Thoracic aorta (tissue), 2 donors: ENCODE measurements around the gene TNFAIP8. TPM values are rescaled to one million over a fixed set of nuclear protein-coding genes. Genes with fewer than 3 reads are reported as not detected.

Experiments
- ATAC-seq: fragments of 150-250 bp; one replicate; pipeline ENCODE4 v1.8.0; 2017; ENCODE audit warnings: low read depth; ENCODE audit not compliant: insufficient number of reproducible peaks, low FRiP score
- DNase-seq: peaks from one replicate; pipeline ENCODE4 v3.0.0-alpha.2; 2020; ENCODE audit warnings: low spot score
- H3K27ac ChIP-seq, 2 donors: fragments of 200-600 bp; sonication (generic); 1 replicate in 1 of 2; 2 replicates in 1 of 2; pipeline ENCODE4 v1.5.1; 2016; ENCODE audit warnings: mild to moderate bottlenecking in 2 of 2, moderate library complexity in 2 of 2
- H3K27me3 ChIP-seq: fragments of 200-600 bp; sonication (generic); replicated peaks from 2 replicates; pipeline ENCODE4 v1.6.0; 2016; ENCODE audit warnings: mild to moderate bottlenecking; ENCODE audit not compliant: insufficient read depth
- H3K36me3 ChIP-seq: fragments of 200-600 bp; sonication (generic); one replicate; pipeline ENCODE4 v1.5.1; 2016
- H3K4me1 ChIP-seq, 2 donors: fragments of 200-600 bp; sonication (generic); 1 replicate in 1 of 2; 2 replicates in 1 of 2; pipeline versions ENCODE4 v1.5.1 to v1.6.0; 2016; ENCODE audit warnings: low read depth in 2 of 2, mild to moderate bottlenecking in 1 of 2; ENCODE audit not compliant: control insufficient read depth in 1 of 2
- H3K4me3 ChIP-seq: fragments of 200-600 bp; sonication (generic); 2 replicates; pipeline ENCODE4 v1.5.1; 2016; ENCODE audit warnings: mild to moderate bottlenecking
- H3K9me3 ChIP-seq: fragments of 200-600 bp; sonication (generic); 2 replicates; pipeline ENCODE4 v1.5.1; 2016
- CTCF ChIP-seq: fragments of 200-600 bp; sonication (generic); IDR thresholded peaks from one replicate; pipeline ENCODE4 v1.5.1; 2019; ENCODE audit warnings: antibody characterized with exemption
- total RNA-seq, 2 donors: library from RNA; depleted of rRNA; stranded (reverse); fragments of >200 nt; gene quantifications; one replicate each; pipeline versions ENCODE4 v1.1.0 to v1.2.3, GENCODE V29; 2016

Gene TNFAIP8
- total RNA-seq, 2 donors from 2014 or later: 16.8 to 34.1 TPM

GRCh38 chr5:119358530-119358900, 2.7 kb downstream of the TNFAIP8 start:
- no peaks in the 10 kb centered on the region for H3K36me3 ChIP-seq
- H3K27ac ChIP-seq: no peak overlapping the region
- no peak for TF ChIP-seq CTCF
- ATAC-seq: no peak
- no peak overlapping the region for H3K4me3 ChIP-seq
- no peaks in the 10 kb centered on the region for H3K9me3 ChIP-seq
- DNase-seq: no peak
- no peaks in the 10 kb centered on the region for H3K27me3 ChIP-seq
- H3K4me1 ChIP-seq: peaks cover 10 to 32% of the 10 kb centered on the region in 2 donors

GRCh38 chr5:119358901-119359603, 3.2 kb downstream of the TNFAIP8 start:
- Histone ChIP-seq H3K27me3 (no peaks in the 10 kb centered on the region), H3K9me3 (no peaks in the 10 kb centered on the region), H3K4me3 (no peak overlapping the region), H3K27ac (no peak overlapping the region), H3K4me1 (peaks cover 10 to 32% of the 10 kb centered on the region in 2 donors), H3K36me3 (no peaks in the 10 kb centered on the region)
- DNase-seq (no peak), ATAC-seq (no peak)
- no peak for TF ChIP-seq CTCF

- Histone ChIP-seq H3K27me3 (no peaks in the 10 kb centered on the region), H3K4me1 (peaks cover 8 to 30% of the 10 kb centered on the region in 2 donors), H3K9me3 (no peaks in the 10 kb centered on the region), H3K27ac (no peak overlapping the region), H3K4me3 (no peak overlapping the region), H3K36me3 (no peaks in the 10 kb centered on the region)
- ATAC-seq: no peak
- TF ChIP-seq CTCF: no peak
- no peak for DNase-seq
Measured at GRCh38 chr5:119359737-119360413, 4.1 kb downstream of the TNFAIP8 start.

GRCh38 chr5:119360905-119361593, 5.2 kb downstream of the TNFAIP8 start:
- no peak overlapping the region for H3K27ac ChIP-seq
- no peak overlapping the region for H3K4me3 ChIP-seq
- H3K4me1 ChIP-seq: peaks cover 8 to 32% of the 10 kb centered on the region in 2 donors
- TF ChIP-seq CTCF: no peak
- no peak for ATAC-seq
- no peaks in the 10 kb centered on the region for H3K9me3 ChIP-seq
- no peaks in the 10 kb centered on the region for H3K36me3 ChIP-seq
- DNase-seq: no peak
- H3K27me3 ChIP-seq: no peaks in the 10 kb centered on the region

- H3K9me3 ChIP-seq: no peaks in the 10 kb centered on the region
- no peaks in the 10 kb centered on the region for H3K27me3 ChIP-seq
- no peak overlapping the region for H3K4me3 ChIP-seq
- H3K27ac ChIP-seq: peak overlapping the region in 1 of 2 donors; percentile 15
- no peak for TF ChIP-seq CTCF
- H3K36me3 ChIP-seq: no peaks in the 10 kb centered on the region
- H3K4me1 ChIP-seq: peaks cover 14 to 38% of the 10 kb centered on the region in 2 donors
- no peak for DNase-seq
- ATAC-seq: no peak
Measured at GRCh38 chr5:119361594-119362125, 5.8 kb downstream of the TNFAIP8 start.
